Femur (tissue), 1 donor: Measurements from ENCODE around the gene SLC6A15.

Experiments
- DNase-seq: peaks from one replicate; pipeline ENCODE4 v3.0.0-alpha.2; 2017

Gene SLC6A15

DNA sequence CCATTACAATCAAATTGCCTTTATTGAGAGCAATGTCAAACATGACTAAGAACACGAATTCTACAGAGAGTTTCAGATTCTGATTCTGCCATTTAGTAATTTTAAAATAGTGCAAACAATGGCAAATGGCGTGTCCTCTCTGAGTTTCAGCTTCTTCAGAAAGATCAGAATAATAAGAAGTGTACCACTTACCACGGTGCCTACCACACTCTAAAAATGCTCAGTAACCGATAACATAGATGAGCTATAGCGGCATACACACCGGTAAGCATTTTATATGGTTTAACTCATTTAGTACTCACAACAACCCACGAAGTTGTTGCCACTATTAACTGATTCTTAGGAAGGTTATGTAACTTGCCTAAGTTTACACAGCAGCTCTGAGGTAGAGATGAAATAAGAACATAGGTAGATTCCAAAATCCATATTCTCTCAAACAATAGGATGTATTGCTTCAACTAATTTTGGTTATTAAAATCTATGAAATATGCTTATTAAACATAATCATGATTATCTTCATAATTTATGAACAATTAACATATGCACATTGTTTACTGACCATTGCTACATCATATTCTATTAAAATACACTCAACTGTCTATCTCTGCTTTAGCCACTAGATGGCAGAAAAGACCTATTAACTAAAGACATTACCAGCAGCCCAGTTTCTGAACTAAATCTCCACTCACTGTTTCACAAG is 38.3 kb downstream of the SLC6A15 start:
- no peak for DNase-seq

DNA sequence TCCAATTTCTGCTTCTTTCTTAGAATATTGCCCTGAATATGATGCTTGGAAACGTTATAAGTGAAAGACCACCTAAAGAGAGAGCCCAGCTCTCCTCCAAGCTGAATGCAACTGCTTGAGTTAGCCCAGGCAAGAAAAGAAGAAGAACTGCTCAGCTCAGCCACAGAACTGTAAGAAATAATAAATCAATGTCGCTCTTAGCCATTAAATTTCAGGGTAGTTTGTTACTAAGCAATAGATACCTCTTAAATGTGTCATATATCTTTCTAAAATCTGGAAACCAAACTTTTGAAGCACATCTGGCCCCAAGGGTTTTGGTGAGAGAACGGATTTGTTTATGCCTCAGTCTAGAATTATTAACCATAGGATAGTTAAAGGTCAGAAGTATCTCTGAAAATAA is 50.4 kb downstream of the SLC6A15 start:
- no peak for DNase-seq

DNA sequence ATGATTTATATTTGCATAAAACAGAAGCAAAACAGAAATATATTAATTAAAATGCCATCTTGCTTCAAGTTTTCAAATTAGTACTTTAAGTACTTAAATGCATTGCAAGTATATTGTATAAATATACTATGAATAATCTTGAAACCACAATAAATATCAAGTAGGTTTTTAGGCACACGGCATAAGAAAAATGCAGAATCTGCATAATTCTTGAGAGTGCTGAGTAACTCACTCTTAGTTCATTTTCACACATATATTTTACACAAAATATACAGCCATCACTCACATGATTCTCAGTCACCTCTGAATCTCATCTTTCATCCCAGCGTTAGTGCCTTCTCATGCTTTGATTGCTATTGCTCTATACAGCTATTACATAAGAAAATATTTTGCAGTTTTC is 51.9 kb downstream of the SLC6A15 start:
- DNase-seq: no peak

DNA sequence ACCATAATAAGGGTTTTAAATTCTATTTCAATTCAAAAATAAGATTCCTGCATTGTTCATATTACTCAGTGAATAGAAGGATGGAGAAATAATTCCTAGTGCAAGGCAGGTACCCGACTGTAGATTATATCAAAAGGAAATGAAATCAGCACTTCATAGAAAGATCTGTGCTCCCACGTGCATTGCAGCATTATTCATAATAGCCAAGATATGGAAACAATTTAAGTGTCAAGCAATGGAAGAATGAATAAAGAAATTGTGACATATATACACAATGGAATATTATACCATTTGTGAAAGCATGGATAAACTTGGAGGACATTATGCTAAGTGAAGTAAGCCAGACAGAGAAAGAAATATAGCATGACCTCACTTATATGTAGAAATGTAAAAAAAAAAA is 53.8 kb downstream of the SLC6A15 start:
- no peak for DNase-seq

DNA sequence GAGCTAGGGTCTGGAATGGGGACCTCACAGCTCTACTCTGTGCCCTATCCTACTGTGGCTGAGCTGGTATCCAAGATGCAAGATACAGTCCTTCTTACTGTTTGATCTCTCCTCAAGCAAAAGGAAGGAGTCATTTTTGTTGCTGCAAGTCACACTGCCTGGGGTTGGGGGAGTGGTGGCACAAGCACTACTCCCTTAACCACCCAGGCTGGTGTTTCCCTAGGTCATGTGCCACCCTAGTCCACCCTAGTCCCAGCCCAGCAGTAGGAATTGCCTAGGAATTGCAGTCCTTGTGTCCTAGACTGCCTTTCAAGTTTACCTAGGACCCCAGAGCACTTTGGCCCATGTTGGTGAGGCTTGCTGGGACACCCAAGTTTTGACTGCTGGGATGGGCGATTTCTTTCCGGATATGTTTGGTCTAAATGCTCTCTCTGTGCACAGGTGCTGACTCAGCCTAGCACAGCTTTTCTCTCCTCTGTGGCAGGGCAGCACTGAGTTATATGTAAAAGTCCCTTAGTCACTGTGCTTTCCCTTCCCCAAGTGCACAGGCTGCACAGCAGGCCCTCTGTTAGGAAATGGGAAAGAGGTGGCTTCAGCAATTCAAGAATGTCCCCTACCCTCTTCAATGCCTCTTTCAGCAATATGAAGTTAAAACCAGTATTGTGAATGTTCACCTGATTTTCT is 54.9 kb downstream of the SLC6A15 start:
- no peak for DNase-seq

DNA sequence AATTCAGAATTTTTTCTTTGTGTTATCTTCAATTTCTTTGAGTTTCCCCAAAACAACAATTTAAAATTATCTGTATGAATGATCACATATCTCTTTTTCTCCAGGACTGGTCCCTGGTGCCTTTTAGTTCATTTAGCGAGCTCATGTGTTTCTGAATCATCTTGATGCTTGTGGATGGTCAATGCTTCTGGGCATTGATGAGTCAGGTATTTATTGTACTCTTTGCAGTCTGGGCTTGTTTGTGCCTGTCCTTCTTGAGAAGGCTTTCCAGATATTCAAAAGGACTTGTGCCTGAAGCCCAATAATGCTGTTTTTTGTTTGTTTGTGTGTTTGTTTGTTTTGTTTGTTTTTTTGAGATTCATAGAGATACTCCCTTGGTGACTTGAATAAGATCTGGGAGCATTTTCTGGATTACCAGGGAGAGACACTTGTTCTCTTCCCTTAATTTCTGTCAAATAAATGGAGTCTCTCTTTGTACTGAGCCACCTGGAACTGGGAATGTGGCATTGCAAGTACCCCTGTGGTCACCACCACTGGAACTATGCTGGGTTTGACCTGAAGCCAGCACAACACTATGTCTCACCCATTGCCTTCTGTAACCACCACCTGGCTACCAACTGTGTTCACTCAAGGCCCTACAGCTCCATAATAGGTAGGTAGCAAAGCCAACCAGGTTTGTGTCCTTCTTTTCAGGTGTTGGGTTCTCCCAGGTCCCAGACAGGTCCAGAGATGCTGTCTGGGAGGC is 56.3 kb downstream of the SLC6A15 start:
- no peak for DNase-seq

DNA sequence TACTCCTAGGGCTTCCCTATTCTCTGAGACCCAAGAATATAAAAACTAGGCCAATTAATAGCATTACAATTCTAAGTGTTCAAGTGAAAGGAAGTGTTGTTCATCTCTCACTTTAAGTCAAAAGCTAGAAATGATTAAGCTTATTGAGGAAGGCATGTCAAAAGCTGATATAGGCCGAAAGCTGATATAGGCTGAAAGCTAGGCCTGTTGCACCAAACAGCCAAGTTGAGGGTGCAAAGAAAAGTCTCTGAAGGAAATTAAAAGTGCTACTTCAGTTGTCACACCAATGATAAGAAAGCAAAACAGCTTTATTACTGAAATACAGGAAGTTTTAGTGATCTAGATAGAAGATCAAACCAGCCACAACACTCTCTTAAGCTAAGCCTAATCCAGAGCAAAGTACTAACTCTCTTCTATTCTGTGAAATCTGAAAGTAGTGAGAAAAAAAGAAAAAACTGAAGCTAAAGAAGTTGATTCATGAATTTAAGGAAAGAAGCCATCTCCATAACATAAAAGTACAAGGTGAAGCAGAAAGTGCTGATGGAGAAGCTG is 68.9 kb downstream of the SLC6A15 start:
- no peak for DNase-seq

DNA sequence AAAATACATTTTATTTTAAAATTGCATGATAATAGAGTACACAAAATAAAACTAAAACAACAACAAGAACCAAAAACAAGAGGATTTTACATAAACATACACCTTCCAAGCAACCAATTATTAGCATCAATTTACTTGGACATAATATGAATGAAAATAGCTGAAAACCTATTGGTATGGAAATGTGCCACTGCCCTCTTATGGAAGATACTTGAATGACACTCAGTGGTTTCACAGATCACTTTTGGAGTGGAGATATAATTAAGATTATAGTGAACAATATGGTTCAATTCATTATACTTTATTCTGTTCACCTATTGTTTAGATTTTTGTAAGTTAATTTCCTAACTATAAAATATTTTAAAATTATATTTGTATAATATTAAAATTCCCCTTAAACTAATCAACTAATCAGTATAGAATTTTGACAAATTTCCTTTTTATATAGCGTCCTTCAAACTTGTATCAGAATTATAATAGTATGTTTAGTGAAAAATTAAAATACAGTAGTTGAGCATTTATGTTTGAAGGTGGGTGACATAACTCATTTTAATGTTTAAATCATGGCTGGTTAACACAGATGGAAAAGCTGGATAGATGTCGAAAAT is 70.1 kb downstream of the SLC6A15 start:
- DNase-seq: no peak

DNA sequence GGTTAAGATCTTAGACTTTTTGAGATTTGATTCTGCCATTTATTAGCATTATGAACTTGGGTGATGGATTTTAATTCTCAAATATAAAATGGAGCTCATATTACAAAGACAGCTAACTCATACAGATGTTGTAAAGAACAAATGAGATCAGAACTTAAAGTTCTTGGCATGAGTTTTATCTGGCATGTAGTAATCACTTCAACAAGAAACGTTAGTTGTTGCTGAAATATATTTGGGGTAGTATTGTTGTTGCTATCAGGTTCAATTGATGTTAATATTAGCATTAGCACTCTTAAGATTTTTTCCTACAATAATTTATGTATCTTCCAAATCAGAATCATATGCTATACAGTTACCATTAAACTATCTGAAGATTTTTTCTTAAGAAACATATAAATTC is 71.0 kb downstream of the SLC6A15 start:
- no peak for DNase-seq

DNA sequence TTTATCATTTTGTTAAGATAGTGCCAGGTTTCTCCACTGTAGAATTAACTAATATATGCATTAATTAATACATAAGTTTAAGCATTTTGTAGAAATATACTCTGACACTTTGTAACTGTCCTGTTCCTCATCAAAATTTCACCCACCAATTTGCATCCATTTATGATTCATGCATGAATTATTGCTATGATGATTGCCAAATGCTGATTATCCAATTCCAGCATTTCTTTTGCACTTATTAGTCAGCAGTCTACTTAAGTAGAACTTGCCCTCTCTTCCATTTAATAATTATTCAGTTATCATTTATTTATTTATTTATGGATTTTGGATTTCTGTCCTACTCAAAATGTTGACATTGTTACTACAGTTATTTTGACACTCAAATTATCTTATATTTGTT is 72.2 kb downstream of the SLC6A15 start:
- no peak for DNase-seq

DNA sequence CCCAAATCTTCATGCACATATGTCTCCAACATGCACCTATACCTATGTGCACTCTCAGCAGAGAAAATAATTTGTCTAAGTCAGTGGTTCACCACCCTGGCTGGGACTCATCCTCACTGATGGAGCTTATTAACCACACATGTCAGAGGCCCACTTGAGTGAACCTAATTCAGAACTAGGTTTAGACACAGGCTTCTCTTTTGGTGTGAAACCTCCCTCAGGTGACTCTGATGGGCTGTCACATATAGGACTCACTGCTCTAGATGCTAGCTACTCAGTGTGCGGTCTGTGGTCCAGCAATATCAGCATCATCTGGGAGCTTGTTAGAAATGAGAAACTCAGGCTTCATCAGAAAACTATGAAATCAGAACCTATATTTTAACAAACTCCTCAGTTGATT is 85.7 kb downstream of the SLC6A15 start:
- no peak for DNase-seq

DNA sequence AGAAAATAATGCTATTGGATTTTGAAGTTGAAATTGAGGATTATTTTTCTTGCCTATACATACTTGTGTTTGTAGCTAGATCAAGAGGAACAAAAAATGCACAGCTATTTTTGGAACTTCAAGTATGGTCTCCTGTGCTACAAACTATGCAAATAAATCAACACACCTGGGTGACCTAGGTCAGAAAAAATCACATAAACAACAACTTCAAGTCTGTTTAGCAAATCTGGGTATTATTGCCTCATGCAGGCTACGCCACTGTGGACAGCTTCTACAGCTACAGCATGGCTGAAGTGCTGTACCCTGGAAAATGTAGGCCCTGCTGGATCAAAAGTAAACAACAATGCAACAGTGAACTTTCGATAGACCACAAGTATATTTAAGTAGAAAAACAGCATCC is 87.5 kb downstream of the SLC6A15 start:
- no peak for DNase-seq

DNA sequence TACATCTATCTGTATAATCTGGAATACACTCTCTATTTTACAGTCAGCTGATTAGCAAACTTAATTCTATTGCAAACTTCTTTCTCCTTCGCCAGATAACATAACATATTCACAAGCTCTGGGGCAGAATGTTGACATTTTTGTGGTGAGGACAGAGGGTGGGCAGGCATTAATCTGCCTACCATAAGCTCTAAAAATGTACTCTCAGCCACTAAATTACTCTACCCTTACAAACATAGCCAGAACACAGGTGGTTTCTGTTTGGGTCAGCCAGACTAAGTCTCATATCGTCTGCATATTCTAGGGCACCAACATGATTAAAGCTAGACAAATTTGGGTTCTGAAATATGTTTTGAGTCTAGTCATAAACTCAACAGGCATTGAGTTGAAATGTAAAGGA is 90.1 kb downstream of the SLC6A15 start:
- no peak for DNase-seq

DNA sequence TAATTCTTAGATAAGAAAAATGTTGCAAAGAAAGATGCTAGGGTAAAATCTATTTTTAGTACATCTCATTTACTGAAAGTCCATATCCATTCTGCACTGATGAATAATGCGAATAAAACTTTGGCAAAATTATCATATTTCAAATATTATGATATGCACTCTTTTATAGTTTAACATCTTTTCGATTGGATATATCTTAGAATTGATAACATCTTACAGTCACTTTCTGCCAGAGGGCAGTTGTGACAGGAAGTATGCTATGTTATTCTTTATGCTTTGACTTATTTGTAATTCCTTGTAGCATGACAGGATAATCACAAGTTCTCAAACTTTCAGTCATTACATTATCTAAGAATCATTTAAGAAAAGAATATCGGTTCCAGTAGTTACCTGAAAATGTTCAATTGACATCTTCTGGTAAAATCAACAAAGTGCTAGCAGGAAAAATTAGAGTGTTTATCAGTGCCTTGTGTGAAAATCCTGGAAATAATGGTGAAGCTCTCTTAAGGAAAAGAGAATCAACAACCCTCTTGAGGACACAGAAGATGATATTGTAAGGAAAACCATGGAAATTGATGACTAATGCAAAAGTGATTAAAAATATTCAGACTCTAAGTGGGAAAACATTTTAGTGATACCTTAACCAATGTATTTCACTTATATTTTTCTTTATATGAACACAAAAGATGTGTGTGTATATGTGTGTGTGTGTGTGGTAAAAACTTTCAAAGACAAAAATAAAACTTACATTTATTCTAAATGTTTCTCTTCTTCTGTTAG is 95.5 kb downstream of the SLC6A15 start:
- DNase-seq: no peak

DNA sequence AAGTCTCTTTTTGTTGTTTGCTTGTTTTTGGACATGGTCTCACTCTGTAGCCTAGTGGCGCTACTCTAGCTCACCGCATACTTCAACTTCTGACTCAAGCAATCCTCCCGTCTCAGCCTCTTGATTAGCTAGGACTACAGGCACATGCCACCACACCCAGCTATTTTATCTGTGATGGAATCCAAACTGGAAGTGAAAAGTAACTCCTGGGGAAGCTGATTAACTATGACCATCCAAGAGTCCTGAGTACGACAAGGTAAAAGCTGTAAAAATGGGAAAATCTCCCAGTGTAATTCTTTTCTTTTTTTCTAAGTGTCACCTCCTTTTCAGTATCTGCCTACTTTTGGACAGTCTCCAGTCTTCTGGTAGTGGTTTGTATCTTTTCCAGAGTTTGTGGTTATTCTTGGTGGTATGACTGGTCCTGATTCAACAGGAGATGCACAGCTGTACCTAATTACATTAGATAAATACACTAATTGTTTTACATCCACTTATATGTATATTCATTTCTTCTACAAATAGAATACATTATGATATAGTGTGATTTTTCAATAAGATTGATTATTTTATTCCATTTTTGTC is 97.8 kb downstream of the SLC6A15 start:
- DNase-seq: no peak

DNA sequence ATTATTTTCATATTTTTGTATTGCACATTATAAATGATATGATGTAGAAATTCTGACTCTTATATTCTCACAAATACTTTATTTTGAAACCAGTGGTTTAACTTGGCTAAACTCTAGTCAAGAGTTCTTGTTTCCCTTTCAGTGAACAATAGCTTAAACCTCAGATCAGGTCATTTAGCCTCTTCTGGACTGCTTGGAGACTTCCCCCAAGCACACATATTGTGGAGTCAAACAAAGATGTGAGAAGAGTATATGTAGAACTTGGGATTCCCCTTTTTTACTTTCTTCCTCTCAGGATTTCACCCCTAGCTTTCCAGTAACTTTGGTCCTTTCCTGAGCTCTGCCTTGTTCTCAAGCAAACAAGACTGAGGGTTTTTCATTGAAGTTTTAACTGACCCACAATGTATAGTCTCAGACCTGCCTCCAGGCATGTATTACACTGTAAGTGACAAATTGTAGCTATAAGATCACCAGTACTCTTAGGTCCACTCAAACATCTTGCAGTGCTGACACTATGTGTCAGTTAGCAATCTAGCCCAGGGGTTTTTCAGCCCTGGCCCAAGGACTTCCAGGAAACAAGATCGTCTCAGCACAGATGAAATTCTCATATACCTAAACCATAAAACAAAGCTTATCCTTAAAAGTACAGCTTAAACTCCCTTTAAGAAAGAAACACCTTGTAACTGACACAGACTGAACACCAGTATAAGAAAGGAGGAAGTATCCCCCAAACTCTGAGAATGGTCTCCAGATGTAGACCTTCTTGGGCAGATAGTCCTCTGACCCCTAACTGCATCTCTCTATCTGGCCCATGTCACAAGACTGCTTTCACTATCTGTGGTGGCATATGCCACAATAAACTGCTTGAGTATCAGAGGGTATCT is 98.6 kb downstream of the SLC6A15 start:
- DNase-seq: no peak

DNA sequence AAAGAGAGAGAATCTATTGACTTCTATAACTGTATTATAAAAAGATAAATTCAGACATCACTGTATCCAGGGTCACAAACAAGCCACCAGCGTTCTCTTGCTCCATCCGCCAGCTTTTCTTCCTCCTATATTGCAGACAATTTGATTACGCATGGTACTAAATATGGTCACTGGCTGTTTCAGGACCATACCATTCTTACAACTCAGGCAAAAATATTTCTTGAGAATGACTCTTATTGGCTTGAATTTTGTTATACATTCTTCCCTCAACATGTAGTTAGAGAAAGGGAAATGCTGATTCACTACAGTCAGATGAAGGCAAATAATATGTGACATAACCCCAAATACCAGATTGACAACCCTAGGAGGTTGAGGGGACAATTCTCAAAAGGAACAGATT is 101.3 kb downstream of the SLC6A15 start:
- no peak for DNase-seq

DNA sequence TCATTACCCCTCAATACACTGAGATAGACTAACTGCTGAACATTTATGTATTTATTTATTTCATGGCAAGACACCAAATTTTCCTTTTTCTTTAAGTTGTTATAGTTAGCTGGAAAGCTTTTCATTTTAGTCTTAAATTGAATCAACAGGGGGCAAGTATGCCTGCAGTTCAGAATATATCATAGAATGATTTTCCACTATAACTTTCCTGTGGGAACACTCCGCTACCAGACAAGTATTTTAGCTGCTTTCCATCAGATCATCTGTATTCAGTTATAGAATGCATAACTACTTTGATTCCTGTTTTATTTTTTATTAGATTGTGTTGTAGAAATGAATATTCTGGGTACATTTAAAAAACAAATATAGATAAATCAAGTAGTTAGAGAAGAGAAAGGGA is 102.0 kb downstream of the SLC6A15 start:
- no peak for DNase-seq
